Osteoblast (primary cell): ENCODE measurements around the gene BMP2K. TPM values are rescaled to one million over a fixed set of nuclear protein-coding genes. Genes with fewer than 3 reads are reported as not detected.

Experiments
- DNase-seq: peaks from one replicate; pipeline ENCODE4 v3.0.0; 2011; ENCODE audit warnings: low spot score, mixed read lengths; ENCODE audit not compliant: insufficient read length; ENCODE audit errors: missing footprints
- H2AFZ ChIP-seq: 2 replicates; pipeline ENCODE4 v1.6.0; 2011; ENCODE audit warnings: mild to moderate bottlenecking, low read length
- H3K27ac ChIP-seq: 2 replicates; pipeline ENCODE4 v1.5.1; 2011; ENCODE audit warnings: mild to moderate bottlenecking, low read depth, low read length, moderate library complexity
- H3K27me3 ChIP-seq: 2 replicates; pipeline ENCODE4 v1.6.0; 2012; ENCODE audit warnings: mild to moderate bottlenecking, control low read depth, inconsistent platforms, low read length, moderate library complexity; ENCODE audit not compliant: insufficient read depth
- H3K36me3 ChIP-seq: 2 replicates; pipeline ENCODE4 v1.5.1; 2011; ENCODE audit warnings: mild to moderate bottlenecking, low read length, control low read depth, moderate library complexity; ENCODE audit not compliant: insufficient read depth
- H3K4me1 ChIP-seq: 2 replicates; pipeline ENCODE4 v1.5.1; 2011; ENCODE audit warnings: mild to moderate bottlenecking, low read length, control low read depth, moderate library complexity; ENCODE audit not compliant: insufficient read depth
- H3K4me2 ChIP-seq: 2 replicates; pipeline ENCODE4 v1.6.0; 2011; ENCODE audit warnings: mild to moderate bottlenecking, low read length; ENCODE audit not compliant: insufficient read depth
- H3K4me3 ChIP-seq: fragments of 200-600 bp; sonication (generic); 3 replicates; pipeline ENCODE4 v1.5.1; 2012; ENCODE audit warnings: mild to moderate bottlenecking, low read length, inconsistent platforms; ENCODE audit not compliant: insufficient read depth
- H3K79me2 ChIP-seq: 2 replicates; pipeline ENCODE4 v1.6.0; 2012; ENCODE audit warnings: mild to moderate bottlenecking, low read length, control low read depth, inconsistent platforms; ENCODE audit not compliant: insufficient read depth
- H3K9me3 ChIP-seq: 2 replicates; pipeline ENCODE4 v1.5.1; 2011; ENCODE audit warnings: low read depth, low read length, control low read depth
- H4K20me1 ChIP-seq: 2 replicates; pipeline ENCODE4 v1.6.0; 2012; ENCODE audit warnings: mild to moderate bottlenecking, low read length, control low read depth; ENCODE audit not compliant: insufficient read depth
- total RNA-seq: library from RNA; depleted of rRNA; stranded (reverse); fragments of >200 nt; gene quantifications from 2 replicates; pipeline ENCODE4 v1.2.3, GENCODE V29; 2012
- TF ChIP-seq, protein P1 (sequence below): IDR thresholded peaks from 2 replicates; pipeline ENCODE4 v1.5.1; 2011; ENCODE audit warnings: mild to moderate bottlenecking, low read depth, low read length, moderate library complexity; ENCODE audit errors: extremely low read depth

BMP2K gene
- total RNA-seq, 1 donor = 61.2 TPM

DNA sequence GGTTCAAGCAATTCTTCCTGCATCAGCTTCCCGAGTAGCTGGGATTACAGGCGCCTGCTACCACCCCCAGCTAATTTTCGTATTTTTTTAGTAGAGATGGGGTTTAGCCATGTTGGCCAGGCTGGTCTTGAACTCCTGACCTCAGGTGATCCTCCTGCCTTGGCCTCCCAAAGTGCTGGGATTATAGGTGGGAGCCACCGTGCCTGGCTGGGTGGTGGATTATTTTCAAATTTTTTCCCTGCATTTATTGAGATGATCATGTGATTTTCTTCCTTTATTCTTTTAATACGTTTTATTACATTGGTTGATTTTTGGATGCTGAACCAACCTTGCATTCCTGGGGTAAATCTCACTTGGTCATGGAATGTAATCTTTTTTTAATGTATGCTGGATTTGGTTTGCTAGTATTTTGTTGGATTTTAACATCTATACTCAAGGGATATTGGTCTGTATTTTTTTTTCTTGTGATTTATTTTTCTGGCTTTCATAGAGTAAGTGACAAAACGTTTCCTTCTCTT lies 30.9 kb downstream of the BMP2K start:
- Histone ChIP-seq H3K27me3 (no peaks in the 10 kb centered on the region), H3K27ac (no peak overlapping the region), H3K36me3 (no peaks in the 10 kb centered on the region), H3K9me3 (no peaks in the 10 kb centered on the region), H3K4me2 (no peak overlapping the region), H3K4me1 (no peaks in the 10 kb centered on the region), H4K20me1 (no peaks in the 10 kb centered on the region), H3K4me3 (no peak overlapping the region), H3K79me2 (peaks cover 91% of the 10 kb centered on the region), H2AFZ (no peak overlapping the region)
- TF ChIP-seq, protein P1, sequence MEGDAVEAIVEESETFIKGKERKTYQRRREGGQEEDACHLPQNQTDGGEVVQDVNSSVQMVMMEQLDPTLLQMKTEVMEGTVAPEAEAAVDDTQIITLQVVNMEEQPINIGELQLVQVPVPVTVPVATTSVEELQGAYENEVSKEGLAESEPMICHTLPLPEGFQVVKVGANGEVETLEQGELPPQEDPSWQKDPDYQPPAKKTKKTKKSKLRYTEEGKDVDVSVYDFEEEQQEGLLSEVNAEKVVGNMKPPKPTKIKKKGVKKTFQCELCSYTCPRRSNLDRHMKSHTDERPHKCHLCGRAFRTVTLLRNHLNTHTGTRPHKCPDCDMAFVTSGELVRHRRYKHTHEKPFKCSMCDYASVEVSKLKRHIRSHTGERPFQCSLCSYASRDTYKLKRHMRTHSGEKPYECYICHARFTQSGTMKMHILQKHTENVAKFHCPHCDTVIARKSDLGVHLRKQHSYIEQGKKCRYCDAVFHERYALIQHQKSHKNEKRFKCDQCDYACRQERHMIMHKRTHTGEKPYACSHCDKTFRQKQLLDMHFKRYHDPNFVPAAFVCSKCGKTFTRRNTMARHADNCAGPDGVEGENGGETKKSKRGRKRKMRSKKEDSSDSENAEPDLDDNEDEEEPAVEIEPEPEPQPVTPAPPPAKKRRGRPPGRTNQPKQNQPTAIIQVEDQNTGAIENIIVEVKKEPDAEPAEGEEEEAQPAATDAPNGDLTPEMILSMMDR = no peak
- DNase-seq = no peak

GRCh38 chr4:78809295-78809694 lies 33.1 kb downstream of the BMP2K start:
- TF ChIP-seq, protein P1 = no peak
- Histone ChIP-seq H3K4me3 (no peak overlapping the region), H3K36me3 (no peaks in the 10 kb centered on the region), H3K4me1 (no peaks in the 10 kb centered on the region), H3K27ac (no peak overlapping the region), H3K9me3 (no peaks in the 10 kb centered on the region), H4K20me1 (no peaks in the 10 kb centered on the region), H3K79me2 (peaks cover 92% of the 10 kb centered on the region), H3K4me2 (no peak overlapping the region), H2AFZ (no peak overlapping the region), H3K27me3 (no peaks in the 10 kb centered on the region)
- no peak for DNase-seq

GRCh38 chr4:78809928-78810835 lies 34.0 kb downstream of the BMP2K start:
- Histone ChIP-seq H3K27me3 (no peaks in the 10 kb centered on the region), H3K4me1 (no peaks in the 10 kb centered on the region), H3K9me3 (no peaks in the 10 kb centered on the region), H3K4me3 (no peak overlapping the region), H3K36me3 (no peaks in the 10 kb centered on the region), H3K79me2 (peaks cover 91% of the 10 kb centered on the region), H3K27ac (no peak overlapping the region), H4K20me1 (no peaks in the 10 kb centered on the region), H2AFZ (no peak overlapping the region), H3K4me2 (no peak overlapping the region)
- DNase-seq = no peak
- TF ChIP-seq, protein P1 = no peak

DNA sequence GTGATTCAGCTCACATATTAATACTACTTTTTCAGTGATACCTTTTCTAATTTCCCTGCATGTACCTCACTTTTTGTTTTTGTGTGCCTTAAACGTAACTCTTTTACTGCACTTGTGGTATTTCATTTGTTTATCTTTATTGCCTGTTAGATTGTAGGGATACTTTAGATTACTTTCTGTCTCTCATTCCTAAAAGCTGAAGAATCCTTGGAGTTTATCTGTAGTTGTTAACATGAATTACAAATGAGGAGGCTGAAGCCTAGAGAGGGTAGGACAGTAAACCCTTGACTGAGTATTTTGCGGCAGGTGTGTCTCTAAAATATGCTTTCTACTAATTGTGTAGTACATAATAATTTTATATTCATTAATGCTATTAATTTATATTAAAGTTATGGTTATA lies 34.9 kb downstream of the BMP2K start:
- Histone ChIP-seq H3K27me3 (no peaks in the 10 kb centered on the region), H4K20me1 (no peaks in the 10 kb centered on the region), H3K4me1 (no peaks in the 10 kb centered on the region), H3K36me3 (no peaks in the 10 kb centered on the region), H3K4me2 (no peak overlapping the region), H3K4me3 (no peak overlapping the region), H3K79me2 (peaks cover 91% of the 10 kb centered on the region), H3K27ac (no peak overlapping the region), H3K9me3 (no peaks in the 10 kb centered on the region), H2AFZ (no peak overlapping the region)
- no peak for DNase-seq
- TF ChIP-seq, protein P1 = no peak
